Heart left ventricle (tissue), 16 donors: ENCODE data around the gene MMP26. TPM values are rescaled to one million over a fixed set of nuclear protein-coding genes. Genes with fewer than 3 reads are reported as not detected.
A peak's percentile ranks its signal among the peaks of the same experiment; 100 is the strongest.

Source experiments
- ATAC-seq, 4 donors: fragments of 200-7000 bp; cut with Tn5 transposase; one replicate each; pipeline ENCODE4 v1.9.1; 2020 to 2022; ENCODE audit warnings: moderate library complexity in 4 of 4, mild to moderate bottlenecking in 3 of 4, moderate number of reproducible peaks in 1 of 4
- DNase-seq, 5 donors: peaks; one replicate each; pipeline ENCODE4 v3.0.0-alpha.2; 2020
- H3K27ac ChIP-seq, 12 donors: fragments of 200-600 bp; sonication (generic) in 4 of 12; one replicate each; pipeline versions ENCODE4 v1.5.0 to v1.8.0; 2016 to 2022; ENCODE audit warnings: mild to moderate bottlenecking in 2 of 12
- H3K27me3 ChIP-seq, 9 donors: fragments of 200-600 bp; sonication (generic) in 2 of 9; one replicate each; pipeline versions ENCODE4 v1.5.1 to v1.8.0; 2016 to 2022; ENCODE audit warnings: mild to moderate bottlenecking in 3 of 9
- H3K36me3 ChIP-seq, 9 donors: fragments of 200-600 bp; sonication (generic) in 2 of 9; one replicate each; pipeline versions ENCODE4 v1.5.0 to v1.8.0; 2018 to 2022; ENCODE audit warnings: mild to moderate bottlenecking in 2 of 9
- H3K4me1 ChIP-seq, 12 donors: fragments of 200-600 bp; sonication (generic) in 4 of 12; one replicate each; pipeline versions ENCODE4 v1.5.0 to v1.8.0; 2016 to 2022; ENCODE audit warnings: mild to moderate bottlenecking in 3 of 12
- H3K4me3 ChIP-seq, 12 donors: fragments of 200-600 bp; sonication (generic) in 4 of 12; one replicate each; pipeline versions ENCODE4 v1.5.0 to v1.8.0; 2017 to 2022; ENCODE audit warnings: mild to moderate bottlenecking in 9 of 12, moderate library complexity in 4 of 12
- H3K9me3 ChIP-seq, 12 donors: fragments of 200-600 bp; sonication (generic) in 4 of 12; one replicate each; pipeline versions ENCODE4 v1.5.0 to v1.8.0; 2016 to 2022; ENCODE audit warnings: mild to moderate bottlenecking in 1 of 12
- POLR2A ChIP-seq, 2 donors: fragments of 450-650 bp; IDR thresholded peaks; one replicate each; pipeline ENCODE4 v1.6.1; 2017; ENCODE audit warnings: antibody characterized with exemption in 2 of 2, mild to moderate bottlenecking in 2 of 2, moderate library complexity in 2 of 2
- WGBS, 4 donors: extraction: QIAGEN DNeasy Blood & Tissue Kit in 2 of 4; methylation state at CpG; one replicate each; pipeline versions ENCODE4 v1.1.5 to v1.1.7; 2013 to 2018; 5-methylcytosine and 5-hydroxymethylcytosine counted together
- intact Hi-C, 10 donors: fragments of 100-400 bp; cut with DNase I; formaldehyde crosslinking; loops; one replicate each; pipeline versions ENCODE4 v1.11.1 to v1.14.2; 2022
- polyA plus RNA-seq, 2 donors: library from polyadenylated mRNA; stranded (reverse); fragments of 200-250 nt; gene quantifications; one replicate each; pipeline ENCODE4 v1.2.3, GENCODE V29; 2013
- total RNA-seq, 9 donors: library from RNA; depleted of rRNA in 2 of 9; stranded (reverse); fragments of >200 nt in 2 of 9; fragmentation: NEBNext Ultra II Directional in 3 of 9; extraction: Animal tissue kit (Norgen Biotek cat#: 25700) in 3 of 9; gene quantifications; one replicate each; pipeline versions ENCODE4 v1.1.0 to v1.2.4, GENCODE V29; 2016 to 2023
- TF ChIP-seq, protein P1 (sequence below), 12 donors: fragments of 200-600 bp; sonication (generic) in 4 of 12; IDR thresholded peaks; one replicate each; pipeline versions ENCODE4 v1.5.0 to v1.8.0; 2018 to 2022; ENCODE audit warnings: antibody characterized with exemption in 12 of 12, mild to moderate bottlenecking in 5 of 12
- donor health status: ischemic (EF 13 %, LVEDD 7.1; RV severe dilation, severe dysfunction).
- donor health status: healthy with polysubstance abuse.
- donor health status: DM: no; HTN: yes; CAD: no.
- donor health status: DM: no; HTN: no; CAD: no.
- donor health status: ischemic (EF 25% LVEDD 6.9; RV normal size, moderate dysfunction).
- donor health status: ischemic (EF 25% LVEDD 5.7; RV mildly dilated, moderate dysfunction).
- donor health status: healthy.
- donor health status: DM: yes; HTN: yes; CAD: no.
- donor health status: ischemic (EF 35%, LVEDD 5.7; RV mildly dilated, moderate dysfunction).
- donor health status: nonischemic (EF 11% LVEDD 7.7; RV severe dilation, severe dysfunction).
- donor health status: DM: yes; HTN: yes; CAD: no.
- donor health status: PGD.
- donor health status: ischemic (EF 29% LVEDD 5.4; RV normal size, mild dysfunction).
- donor health status: nonischemic (EF 23%, LVEDD 6.1; RV moderate dilation, normal function).

Gene MMP26
- total and polyA plus RNA-seq, 11 donors: not detected

DNA sequence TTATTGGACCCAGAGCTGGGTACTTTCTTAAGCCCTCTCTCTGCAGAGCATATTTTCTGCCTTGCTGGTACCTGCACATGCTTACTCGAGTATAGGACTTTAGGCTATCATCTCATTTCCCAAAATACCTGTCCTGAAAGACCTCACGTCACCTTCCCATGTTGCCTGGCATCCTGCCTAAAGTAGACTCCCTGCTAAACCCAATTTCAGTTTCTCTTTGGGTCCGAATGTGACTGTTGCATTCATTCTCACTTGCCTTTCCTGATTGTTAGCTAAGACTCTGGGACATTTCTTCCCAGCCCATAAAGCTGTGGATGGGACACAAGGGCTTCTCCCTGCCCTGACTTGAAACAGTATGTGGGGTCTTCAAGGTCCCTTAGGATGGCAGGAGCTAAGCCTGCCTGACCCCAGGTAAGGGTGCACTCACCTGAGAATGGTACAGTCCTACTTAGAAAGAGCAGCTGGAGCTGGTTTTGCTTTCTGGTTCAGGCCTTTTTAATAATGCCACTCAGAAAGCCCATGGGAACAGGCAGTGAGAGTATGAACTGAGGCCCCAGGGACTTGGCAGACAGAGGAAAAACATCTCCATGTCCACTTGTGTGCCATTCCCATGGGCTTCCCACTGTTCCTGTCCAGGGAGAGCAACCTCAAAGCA lies 19.8 kb upstream of the MMP26 start:
- no peak for ATAC-seq
- no peak for TF ChIP-seq POLR2A (IDR thresholded peaks at IDR 0.05)
- TF ChIP-seq, protein P1, sequence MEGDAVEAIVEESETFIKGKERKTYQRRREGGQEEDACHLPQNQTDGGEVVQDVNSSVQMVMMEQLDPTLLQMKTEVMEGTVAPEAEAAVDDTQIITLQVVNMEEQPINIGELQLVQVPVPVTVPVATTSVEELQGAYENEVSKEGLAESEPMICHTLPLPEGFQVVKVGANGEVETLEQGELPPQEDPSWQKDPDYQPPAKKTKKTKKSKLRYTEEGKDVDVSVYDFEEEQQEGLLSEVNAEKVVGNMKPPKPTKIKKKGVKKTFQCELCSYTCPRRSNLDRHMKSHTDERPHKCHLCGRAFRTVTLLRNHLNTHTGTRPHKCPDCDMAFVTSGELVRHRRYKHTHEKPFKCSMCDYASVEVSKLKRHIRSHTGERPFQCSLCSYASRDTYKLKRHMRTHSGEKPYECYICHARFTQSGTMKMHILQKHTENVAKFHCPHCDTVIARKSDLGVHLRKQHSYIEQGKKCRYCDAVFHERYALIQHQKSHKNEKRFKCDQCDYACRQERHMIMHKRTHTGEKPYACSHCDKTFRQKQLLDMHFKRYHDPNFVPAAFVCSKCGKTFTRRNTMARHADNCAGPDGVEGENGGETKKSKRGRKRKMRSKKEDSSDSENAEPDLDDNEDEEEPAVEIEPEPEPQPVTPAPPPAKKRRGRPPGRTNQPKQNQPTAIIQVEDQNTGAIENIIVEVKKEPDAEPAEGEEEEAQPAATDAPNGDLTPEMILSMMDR (IDR thresholded peaks at IDR 0.05): no peak
- Histone ChIP-seq H3K27me3 (no peaks in the 10 kb centered on the region), H3K27ac (no peak overlapping the region), H3K4me3 (no peak overlapping the region), H3K4me1 (no peaks in the 10 kb centered on the region), H3K9me3 (no peaks in the 10 kb centered on the region), H3K36me3 (no peaks in the 10 kb centered on the region)
- DNase-seq: no peak
- intact Hi-C loops: no loop called here
- WGBS, 4 donors: 74 to 86% (median 85%) methylated on average over 3 of the region's 3 CpGs

DNA sequence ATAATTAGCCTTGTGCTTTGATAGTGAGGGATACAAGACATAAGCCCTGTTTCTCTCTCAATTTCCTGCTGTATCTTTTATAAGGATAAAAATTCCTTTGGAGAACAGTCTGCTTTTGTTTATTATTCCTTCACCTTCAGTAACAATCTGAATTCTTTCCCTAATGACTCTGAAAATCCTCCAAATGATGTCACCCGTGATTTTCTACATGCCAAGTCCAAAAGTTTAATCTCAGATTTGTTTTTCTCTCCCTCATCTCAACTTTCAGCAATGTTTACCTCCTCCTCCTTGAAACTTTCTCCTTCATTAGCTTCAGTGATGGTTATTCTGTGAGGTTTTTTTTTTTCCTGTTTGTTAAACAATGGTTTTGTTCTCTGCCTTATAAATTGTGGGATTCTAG lies 9.1 kb upstream of the MMP26 start:
- TF ChIP-seq, protein P1 (IDR thresholded peaks at IDR 0.05): no peak
- TF ChIP-seq POLR2A (IDR thresholded peaks at IDR 0.05): no peak
- H3K36me3 ChIP-seq: no peaks in the 10 kb centered on the region
- WGBS, 4 donors: 42 to 68% (median 54%) methylated on average over 1 of the region's 1 CpG
- peak overlapping the region in 1 of 12 donors; percentile 21 for H3K27ac ChIP-seq
- intact Hi-C loops: no loop called here
- ATAC-seq (no peak), DNase-seq (no peak)
- H3K9me3 ChIP-seq: no peaks in the 10 kb centered on the region
- H3K4me3 ChIP-seq: no peak overlapping the region
- no peaks in the 10 kb centered on the region for H3K27me3 ChIP-seq
- no peaks in the 10 kb centered on the region for H3K4me1 ChIP-seq

DNA sequence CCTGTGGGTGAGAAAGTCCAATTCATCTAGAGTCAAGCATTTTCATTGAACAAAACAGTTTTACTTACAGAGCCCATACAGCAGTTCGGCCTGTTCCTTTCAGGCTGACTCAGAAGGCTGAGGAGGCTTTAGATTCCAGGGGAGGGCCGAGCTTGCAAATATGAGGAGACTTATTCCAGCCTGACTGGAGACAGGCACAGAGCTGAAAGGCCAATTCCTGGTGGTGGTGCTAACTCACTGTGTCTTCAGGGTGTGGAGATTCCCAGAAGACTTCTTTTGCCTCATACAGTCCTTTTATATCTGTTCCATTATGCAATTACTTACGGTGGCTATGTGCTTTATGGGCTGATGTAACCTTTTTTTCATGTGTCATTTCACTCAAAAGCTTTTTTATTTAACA lies 7.0 kb upstream of the MMP26 start, which contains the start of gene OR51E2:
Gene OR51E2, minus strand, starts transcription at position 269 of the 400 bp plus-strand sequence. CDS start 15,142 bp downstream, outside the sequence.
- Histone ChIP-seq H3K4me1 (no peaks in the 10 kb centered on the region), H3K27me3 (no peaks in the 10 kb centered on the region), H3K36me3 (no peaks in the 10 kb centered on the region), H3K27ac (peak within 1 kb of the TSS in 1 of 12 donors; percentile 16), H3K4me3 (no peak within 1 kb of the TSS), H3K9me3 (no peaks in the 10 kb centered on the region)
- no peak for DNase-seq
- WGBS, 4 donors: 60 to 80% (median 75%) methylated on average over 3 of the region's 3 CpGs
- ATAC-seq: no peak
- TF ChIP-seq POLR2A (IDR thresholded peaks at IDR 0.05): no peak
- TF ChIP-seq, protein P1 (IDR thresholded peaks at IDR 0.05): no peak
- intact Hi-C loops: no loop called here

DNA sequence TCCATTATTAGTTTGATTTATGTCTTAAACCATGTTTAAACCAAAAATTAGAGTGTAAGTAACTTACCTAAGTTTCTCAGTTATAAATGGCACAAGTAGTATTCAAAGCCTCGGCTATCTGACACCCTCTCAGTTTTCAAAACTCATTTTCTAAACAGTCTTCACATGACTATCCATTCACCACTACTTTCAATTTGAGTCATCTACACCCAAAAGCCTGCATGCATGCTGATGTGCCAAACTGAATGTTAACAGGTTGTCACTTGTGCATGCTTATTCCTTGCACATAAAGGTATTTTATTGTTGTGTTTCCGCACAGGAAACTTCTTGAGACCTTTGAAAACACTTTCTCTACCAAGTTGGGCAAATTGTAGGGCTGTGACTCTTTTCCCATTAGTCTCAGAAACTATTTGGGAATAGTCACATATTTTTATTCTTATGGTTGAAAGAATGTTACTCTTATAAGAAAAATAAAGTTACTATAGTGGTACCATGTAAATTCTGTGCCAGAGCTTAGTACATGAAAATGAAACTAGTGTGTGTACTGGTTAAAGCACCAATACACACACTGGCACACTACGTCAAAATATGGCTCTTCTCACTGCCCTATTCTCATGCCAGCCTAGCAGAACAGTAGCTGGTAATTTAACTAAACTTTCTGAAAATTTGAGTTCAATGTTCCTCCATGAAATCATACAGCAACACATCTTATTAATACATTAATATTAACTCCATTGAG lies 4.7 kb upstream of the MMP26 start:
- WGBS, 4 donors: 95 to 96% (median 96%) methylated on average over 3 of the region's 3 CpGs

More for the DNA sequence above, 4.7 kb upstream of the MMP26 start:
- no peak overlapping the region for H3K4me3 ChIP-seq
- H3K27me3 ChIP-seq: no peaks in the 10 kb centered on the region
- ATAC-seq (no peak), DNase-seq (no peak)
- intact Hi-C loops: loop anchor here in 1 of 10 donors (5.0 kb wide), 1 partner anchor 53 kb away; no protein-coding TSS in a partner anchor
- H3K36me3 ChIP-seq: no peaks in the 10 kb centered on the region
- no peaks in the 10 kb centered on the region for H3K9me3 ChIP-seq
- no peak overlapping the region for H3K27ac ChIP-seq
- peaks cover 0 to 7% (median 0%) of the 10 kb centered on the region in 12 donors for H3K4me1 ChIP-seq
- TF ChIP-seq POLR2A (IDR thresholded peaks at IDR 0.05): no peak
- TF ChIP-seq, protein P1 (IDR thresholded peaks at IDR 0.05): no peak
